Ovary (tissue), 3 donors: Measurements from ENCODE around the gene PEAK1.

Experiments
- CTCF ChIP-seq, 3 donors: fragments of 450-650 bp in 2 of 3; fragments of 200-600 bp in 1 of 3; IDR thresholded peaks; one replicate each; pipeline versions ENCODE4 v1.5.1 to v1.8.0; 2016 to 2022; ENCODE audit warnings: antibody characterized with exemption in 3 of 3, mild to moderate bottlenecking in 1 of 3
- POLR2A ChIP-seq: fragments of 450-650 bp; IDR thresholded peaks from one replicate; pipeline ENCODE4 v1.6.1; 2017; ENCODE audit warnings: antibody characterized with exemption, mild to moderate bottlenecking, moderate library complexity
- donor health status: DM: no; HTN: no; CAD: no.

GRCh38 chr15:77057685-77058084, 362.2 kb downstream of the PEAK1 start:
- TF ChIP-seq CTCF (IDR thresholded peaks at IDR 0.05) (no peak), POLR2A (no peak)
